Endothelial cell of umbilical vein (primary cell): ENCODE data around the gene CLIP4. TPM values are rescaled to one million over a fixed set of nuclear protein-coding genes. Genes with fewer than 3 reads are reported as not detected.

Experiments
- BruUV-seq: library from RNA; stranded (reverse); fragments of 400-500 nt; replicated peaks from 2 replicates; lab custom pipeline; 2021; lab: Mats Ljungman, UMichigan
- CTCF ChIA-PET: fragments of 300-600, 350-600 bp; sonication (Branson Sonifier 250); formaldehyde crosslinking; loops from one replicate; lab custom pipeline; 2021; ENCODE audit warnings: antibody characterized with exemption, inconsistent platforms; lab: Charles Lee
- POLR2A ChIA-PET: fragments of 300-600, 350-600 bp; sonication (Branson Sonifier 250); formaldehyde crosslinking; loops from one replicate; lab custom pipeline; 2021; ENCODE audit warnings: antibody characterized with exemption, inconsistent platforms; lab: Charles Lee
- DNase-seq: peaks from one replicate; pipeline ENCODE4 v3.0.0-alpha.2; 2011; ENCODE audit warnings: low read depth, low spot score
- FAIRE-seq: peaks from 2 replicates; lab custom pipeline; 2011; peaks lifted over from hg19 to GRCh38; lab: Jason Lieb, UNC
- H2AFZ ChIP-seq: 2 replicates; pipeline ENCODE4 v1.6.0; 2012; ENCODE audit warnings: low read depth, low read length, control low read depth, inconsistent platforms
- H3K27ac ChIP-seq: 2 replicates; pipeline ENCODE4 v1.5.1; 2011; ENCODE audit warnings: low read depth, mild to moderate bottlenecking, control low read depth, low read length, moderate library complexity; ENCODE audit not compliant: insufficient read depth
- H3K27me3 ChIP-seq, 2 experiments: 2 replicates each; pipeline versions ENCODE4 v1.6.0 to v1.6.1; 2011; ENCODE audit warnings: low read length in 2 of 2, mixed read lengths in 1 of 2; ENCODE audit not compliant: control insufficient read depth in 2 of 2, insufficient read depth in 2 of 2
- H3K36me3 ChIP-seq, 2 experiments: 2 replicates in 1 of 2; 3 replicates in 1 of 2; pipeline ENCODE4 v1.5.1; 2011; ENCODE audit warnings: low read length in 2 of 2, mild to moderate bottlenecking in 1 of 2, moderate library complexity in 1 of 2; ENCODE audit not compliant: control insufficient read depth in 2 of 2, insufficient read depth in 2 of 2; ENCODE audit errors: extremely low read depth in 1 of 2
- H3K4me1 ChIP-seq: 3 replicates; pipeline ENCODE4 v1.5.1; 2011; ENCODE audit warnings: mild to moderate bottlenecking, low read length; ENCODE audit not compliant: control insufficient read depth, insufficient read depth; ENCODE audit errors: extremely low read depth
- H3K4me2 ChIP-seq: 2 replicates; pipeline ENCODE4 v1.6.1; 2011; ENCODE audit warnings: low read length, control low read depth, mixed read lengths; ENCODE audit not compliant: insufficient read depth
- H3K4me3 ChIP-seq, 3 experiments: fragments of 200-600 bp in 1 of 3; sonication (generic), shearing (Covaris generic) in 1 of 3; replicated peaks in 1 of 3; 2 replicates each; pipeline ENCODE4 v1.5.1; 2011 to 2016; ENCODE audit warnings: control low read depth in 3 of 3, low read length in 3 of 3, mild to moderate bottlenecking in 2 of 3, inconsistent platforms in 1 of 3, low read depth in 1 of 3, moderate library complexity in 1 of 3; ENCODE audit not compliant: insufficient read depth in 1 of 3
- H3K79me2 ChIP-seq: 2 replicates; pipeline ENCODE4 v1.6.0; 2012; ENCODE audit warnings: low read length, inconsistent platforms; ENCODE audit not compliant: control insufficient read depth, insufficient read depth
- H3K9ac ChIP-seq: replicated peaks from 2 replicates; pipeline ENCODE3; 2011; ENCODE audit warnings: low read length, control low read depth; ENCODE audit not compliant: insufficient read depth; ENCODE audit errors: extremely low read depth
- H3K9me1 ChIP-seq: replicated peaks from 3 replicates; pipeline ENCODE4 v1.6.0; 2011; ENCODE audit warnings: mild to moderate bottlenecking, low read length; ENCODE audit not compliant: control insufficient read depth, insufficient read depth; ENCODE audit errors: extremely low read depth
- H3K9me3 ChIP-seq: replicated peaks from 2 replicates; pipeline ENCODE4 v1.5.1; 2012; ENCODE audit warnings: low read length, inconsistent platforms; ENCODE audit not compliant: control insufficient read depth, insufficient read depth
- H4K20me1 ChIP-seq: replicated peaks from 2 replicates; pipeline ENCODE3; 2011; ENCODE audit warnings: mild to moderate bottlenecking, low read length; ENCODE audit not compliant: control insufficient read depth, insufficient read depth; ENCODE audit errors: extremely low read depth
- EZH2 ChIP-seq: IDR thresholded peaks from 2 replicates; pipeline ENCODE4 v1.6.1; 2012; ENCODE audit warnings: borderline replicate concordance, low read depth, mild to moderate bottlenecking, moderate library complexity, low read length, inconsistent platforms; ENCODE audit not compliant: severe bottlenecking
- FOS ChIP-seq: IDR thresholded peaks from 2 replicates; pipeline ENCODE4 v1.6.1; 2011; ENCODE audit warnings: mild to moderate bottlenecking, low read length, moderate library complexity, borderline replicate concordance; ENCODE audit not compliant: insufficient read depth
- GATA2 ChIP-seq: IDR thresholded peaks from 2 replicates; pipeline ENCODE4 v1.7.0; 2011; ENCODE audit warnings: low read depth, mild to moderate bottlenecking, moderate library complexity, mixed read lengths, low read length; ENCODE audit not compliant: insufficient read length, insufficient read depth
- JUN ChIP-seq: IDR thresholded peaks from 2 replicates; pipeline ENCODE4 v1.6.1; 2011; ENCODE audit warnings: borderline replicate concordance, low read depth; ENCODE audit not compliant: insufficient read length, insufficient read depth
- MYC ChIP-seq: IDR thresholded peaks from one replicate; pipeline ENCODE4 v1.6.1; 2011; ENCODE audit warnings: mild to moderate bottlenecking, low read depth, low read length
- POLR2A ChIP-seq: IDR thresholded peaks from 2 replicates; pipeline ENCODE4 v1.6.1; 2012; ENCODE audit warnings: low read depth, mild to moderate bottlenecking, control low read depth, low read length
- POLR2AphosphoS5 ChIP-seq: IDR thresholded peaks from 2 replicates; pipeline ENCODE4 v1.6.1; 2012; ENCODE audit warnings: low read depth, mild to moderate bottlenecking, control low read depth, low read length, moderate library complexity; ENCODE audit not compliant: insufficient read depth
- dilution Hi-C: fragments of 300-500 bp; cut with MboI; formaldehyde crosslinking; loops from one replicate; pipeline ENCODE4 v1.15.0; 2019; ENCODE audit warnings: low sequenced_read_pairs; ENCODE audit not compliant: extremely low pct_ligation_motif_present
- intact Hi-C: fragments of 100-400 bp; cut with micrococcal nuclease; formaldehyde crosslinking; loops from one replicate; pipeline ENCODE4 v1.10.0; 2022
- polyA plus RNA-seq, 4 experiments: library from polyadenylated mRNA; depleted of rRNA in 3 of 4; stranded (reverse) in 3 of 4; unstranded in 1 of 4; fragments of >200 nt; gene quantifications; 2 replicates each; pipeline versions ENCODE4 v1.2.1 to v1.2.3, GENCODE V29; 2011 to 2012; ENCODE audit warnings: missing spikeins in 1 of 4
- total RNA-seq: library from RNA; stranded (reverse); gene quantifications from 2 replicates; pipeline ENCODE4 v1.2.3, GENCODE V29; 2021
- TF ChIP-seq, protein P1 (sequence below): IDR thresholded peaks from 2 replicates; pipeline ENCODE4 v1.6.1; 2011; ENCODE audit not compliant: insufficient read depth, insufficient read length
- TF ChIP-seq, protein P2 (sequence below), 2 donors: IDR thresholded peaks; 1 replicate in 1 of 2; 2 replicates in 1 of 2; pipeline ENCODE4 v1.5.1; 2011; ENCODE audit warnings: low read length in 2 of 2, mild to moderate bottlenecking in 2 of 2, moderate library complexity in 2 of 2, control low read depth in 1 of 2, inconsistent platforms in 1 of 2, low read depth in 1 of 2; ENCODE audit not compliant: insufficient read depth in 1 of 2; ENCODE audit errors: extremely low read depth in 1 of 2

Gene CLIP4
- total and polyA plus RNA-seq, 2 donors (not counting 3 experiments of a cell fraction or from before 2014, with no cell fraction given): 9.2 to 24.0 TPM

- Histone ChIP-seq H3K27me3 (no peaks in the 10 kb centered on the region), H4K20me1 (no peaks in the 10 kb centered on the region), H3K4me3 (no peak overlapping the region), H3K4me1 (peaks cover 28% of the 10 kb centered on the region), H3K36me3 (peaks cover 0 to 2% of the 10 kb centered on the region in 2 experiments), H2AFZ (peak overlapping the region; percentile 68), H3K27ac (peak overlapping the region; percentile 91), H3K79me2 (peaks cover 51% of the 10 kb centered on the region), H3K9me3 (no peaks in the 10 kb centered on the region), H3K4me2 (peak overlapping the region; percentile 31), H3K9me1 (no peaks in the 10 kb centered on the region), H3K9ac (peak overlapping the region; percentile 22)
- TF ChIP-seq JUN (peak; percentile 40), POLR2AphosphoS5 (no peak), FOS (peak; percentile 71), GATA2 (peak; percentile 76)
- CTCF ChIA-PET: no interaction called here
- peak; percentile 81 for FAIRE-seq
- POLR2A ChIA-PET: no interaction called here
- no TSS peak for BruUV-seq
- DNase-seq: peak; percentile 49
- dilution Hi-C loops: no loop called here
- intact Hi-C loops: loop anchor here (1.0 kb wide), 1 partner anchor 7 kb away; no protein-coding TSS in a partner anchor
These were observed 8.6 kb downstream of the CLIP4 start for GRCh38 chr2:29123617-29124349.

DNA sequence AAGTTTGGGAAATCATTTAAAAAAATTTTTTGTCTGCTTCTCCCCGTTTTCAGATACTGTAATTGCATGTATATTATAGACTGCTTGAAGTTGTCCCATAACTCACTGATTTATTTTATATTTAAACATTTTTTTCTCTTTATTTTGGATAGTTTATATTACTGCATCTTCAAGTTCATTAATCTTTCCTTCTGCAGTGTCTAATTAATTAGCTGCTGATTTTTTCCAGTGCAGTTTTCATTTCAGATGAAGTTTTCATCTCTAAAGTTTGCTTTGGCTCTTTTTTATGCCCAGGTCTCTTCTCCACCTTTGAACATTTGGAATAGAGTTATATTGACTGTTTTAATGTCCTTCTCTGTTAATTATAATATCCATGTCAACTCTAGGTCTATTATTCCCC is 9.3 kb downstream of the CLIP4 start:
- Histone ChIP-seq H3K4me1 (peaks cover 28% of the 10 kb centered on the region), H3K79me2 (peaks cover 48% of the 10 kb centered on the region), H3K27ac (peak overlapping the region; percentile 65), H3K27me3 (no peaks in the 10 kb centered on the region), H3K4me3 (no peak overlapping the region), H2AFZ (no peak overlapping the region), H3K9me3 (no peaks in the 10 kb centered on the region), H3K36me3 (peaks cover 0 to 2% of the 10 kb centered on the region in 2 experiments), H3K9ac (no peak overlapping the region), H3K4me2 (peak overlapping the region; percentile 31), H3K9me1 (no peaks in the 10 kb centered on the region), H4K20me1 (no peaks in the 10 kb centered on the region)
- POLR2A ChIA-PET: no interaction called here
- TF ChIP-seq EZH2 (no peak), FOS (no peak), MYC (no peak), POLR2A (no peak), JUN (no peak), POLR2AphosphoS5 (no peak), GATA2 (no peak)
- TF ChIP-seq, protein P1, sequence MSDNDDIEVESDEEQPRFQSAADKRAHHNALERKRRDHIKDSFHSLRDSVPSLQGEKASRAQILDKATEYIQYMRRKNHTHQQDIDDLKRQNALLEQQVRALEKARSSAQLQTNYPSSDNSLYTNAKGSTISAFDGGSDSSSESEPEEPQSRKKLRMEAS: no peak
- TF ChIP-seq, protein P2, sequence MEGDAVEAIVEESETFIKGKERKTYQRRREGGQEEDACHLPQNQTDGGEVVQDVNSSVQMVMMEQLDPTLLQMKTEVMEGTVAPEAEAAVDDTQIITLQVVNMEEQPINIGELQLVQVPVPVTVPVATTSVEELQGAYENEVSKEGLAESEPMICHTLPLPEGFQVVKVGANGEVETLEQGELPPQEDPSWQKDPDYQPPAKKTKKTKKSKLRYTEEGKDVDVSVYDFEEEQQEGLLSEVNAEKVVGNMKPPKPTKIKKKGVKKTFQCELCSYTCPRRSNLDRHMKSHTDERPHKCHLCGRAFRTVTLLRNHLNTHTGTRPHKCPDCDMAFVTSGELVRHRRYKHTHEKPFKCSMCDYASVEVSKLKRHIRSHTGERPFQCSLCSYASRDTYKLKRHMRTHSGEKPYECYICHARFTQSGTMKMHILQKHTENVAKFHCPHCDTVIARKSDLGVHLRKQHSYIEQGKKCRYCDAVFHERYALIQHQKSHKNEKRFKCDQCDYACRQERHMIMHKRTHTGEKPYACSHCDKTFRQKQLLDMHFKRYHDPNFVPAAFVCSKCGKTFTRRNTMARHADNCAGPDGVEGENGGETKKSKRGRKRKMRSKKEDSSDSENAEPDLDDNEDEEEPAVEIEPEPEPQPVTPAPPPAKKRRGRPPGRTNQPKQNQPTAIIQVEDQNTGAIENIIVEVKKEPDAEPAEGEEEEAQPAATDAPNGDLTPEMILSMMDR (IDR thresholded peaks at IDR 0.05; ENCODE audit: extremely low read depth in 1 of 2, insufficient read depth in 1 of 2, low read depth in 1 of 2, low read length in 2 of 2): no peak
- intact Hi-C loops (loop anchor here (1.0 kb wide), 1 partner anchor 8 kb away; no protein-coding TSS in a partner anchor), dilution Hi-C loops (no loop called here)
- DNase-seq (no peak), FAIRE-seq (no peak)
- no TSS peak for BruUV-seq
- CTCF ChIA-PET: no interaction called here
